Breast epithelium (tissue), 4 donors: Measurements from ENCODE around the gene GLI3. TPM values are rescaled to one million over a fixed set of nuclear protein-coding genes. Genes with fewer than 3 reads are reported as not detected.
A peak's percentile ranks its signal among the peaks of the same experiment; 100 is the strongest.

Experiments used
- DNase-seq, 2 donors: peaks; one replicate each; pipeline ENCODE4 v3.0.0-alpha.2; 2019; ENCODE audit warnings: low spot score in 2 of 2
- H3K27ac ChIP-seq, 2 donors: fragments of 200-600 bp; sonication (generic) in 1 of 2; one replicate each; pipeline ENCODE4 v1.5.1; 2016 to 2019; ENCODE audit warnings: mild to moderate bottlenecking in 1 of 2
- H3K27me3 ChIP-seq, 2 donors: fragments of 200-600 bp; sonication (generic) in 1 of 2; one replicate each; pipeline versions ENCODE4 v1.5.1 to v1.6.0; 2017 to 2019; ENCODE audit warnings: control low read depth in 1 of 2, mild to moderate bottlenecking in 1 of 2
- H3K36me3 ChIP-seq: fragments of 200-600 bp; one replicate; pipeline ENCODE4 v1.5.1; 2019
- H3K4me1 ChIP-seq, 2 donors: fragments of 200-600 bp; sonication (generic); one replicate each; pipeline ENCODE4 v1.5.1; 2016 to 2019; ENCODE audit warnings: control low read depth in 1 of 2
- H3K4me3 ChIP-seq, 3 donors: fragments of 200-600 bp; sonication (generic); 1 replicate in 2 of 3; 2 replicates in 1 of 3; pipeline ENCODE4 v1.5.1; 2016 to 2019; ENCODE audit warnings: mild to moderate bottlenecking in 3 of 3, moderate library complexity in 2 of 3
- H3K9me3 ChIP-seq, 2 donors: fragments of 200-600 bp; sonication (generic) in 1 of 2; one replicate each; pipeline ENCODE4 v1.5.1; 2016 to 2019; ENCODE audit warnings: control low read depth in 1 of 2
- POLR2A ChIP-seq: fragments of 450-650 bp; IDR thresholded peaks from one replicate; pipeline ENCODE4 v1.6.1; 2016; ENCODE audit warnings: antibody characterized with exemption, mild to moderate bottlenecking, moderate library complexity
- POLR2AphosphoS5 ChIP-seq, 3 donors: sonication (generic); formaldehyde crosslinking; IDR thresholded peaks; one replicate each; pipeline ENCODE4 v1.6.1; 2017; ENCODE audit warnings: antibody characterized with exemption in 3 of 3
- intact Hi-C: fragments of 100-400 bp; cut with DNase I; formaldehyde crosslinking; loops from one replicate; pipeline ENCODE4 v1.15.1; 2023; ENCODE audit warnings: low total_unique reads
- total RNA-seq, 3 donors: library from RNA; depleted of rRNA; stranded (reverse); fragments of >200 nt; gene quantifications; one replicate each; pipeline ENCODE4 v1.1.0, GENCODE V29; 2016
- TF ChIP-seq, protein P1 (sequence below), 3 donors: fragments of 450-650 bp; IDR thresholded peaks; one replicate each; pipeline ENCODE4 v1.5.1; 2016 to 2017; ENCODE audit warnings: antibody characterized with exemption in 3 of 3, mild to moderate bottlenecking in 3 of 3, moderate library complexity in 3 of 3

The GLI3 gene
- total RNA-seq, 3 donors from 2014 or later: 10.2 to 29.9 (median 22.6) TPM

GRCh38 chr7:41977151-41977651, 259.8 kb downstream of the GLI3 start:
- no peaks in the 10 kb centered on the region for H3K27me3 ChIP-seq
- intact Hi-C loops: loop anchor here (1.0 to 2.0 kb wide), 2 partner anchors 32 to 41 kb away; no protein-coding TSS in a partner anchor
- H3K9me3 ChIP-seq: no peaks in the 10 kb centered on the region
- peaks cover 0 to 4% of the 10 kb centered on the region in 2 donors for H3K4me1 ChIP-seq
- H3K4me3 ChIP-seq: no peak overlapping the region
- no peaks in the 10 kb centered on the region for H3K36me3 ChIP-seq
- no peak for DNase-seq
- no peak for TF ChIP-seq POLR2AphosphoS5 (IDR thresholded peaks at IDR 0.05)
- TF ChIP-seq, protein P1, sequence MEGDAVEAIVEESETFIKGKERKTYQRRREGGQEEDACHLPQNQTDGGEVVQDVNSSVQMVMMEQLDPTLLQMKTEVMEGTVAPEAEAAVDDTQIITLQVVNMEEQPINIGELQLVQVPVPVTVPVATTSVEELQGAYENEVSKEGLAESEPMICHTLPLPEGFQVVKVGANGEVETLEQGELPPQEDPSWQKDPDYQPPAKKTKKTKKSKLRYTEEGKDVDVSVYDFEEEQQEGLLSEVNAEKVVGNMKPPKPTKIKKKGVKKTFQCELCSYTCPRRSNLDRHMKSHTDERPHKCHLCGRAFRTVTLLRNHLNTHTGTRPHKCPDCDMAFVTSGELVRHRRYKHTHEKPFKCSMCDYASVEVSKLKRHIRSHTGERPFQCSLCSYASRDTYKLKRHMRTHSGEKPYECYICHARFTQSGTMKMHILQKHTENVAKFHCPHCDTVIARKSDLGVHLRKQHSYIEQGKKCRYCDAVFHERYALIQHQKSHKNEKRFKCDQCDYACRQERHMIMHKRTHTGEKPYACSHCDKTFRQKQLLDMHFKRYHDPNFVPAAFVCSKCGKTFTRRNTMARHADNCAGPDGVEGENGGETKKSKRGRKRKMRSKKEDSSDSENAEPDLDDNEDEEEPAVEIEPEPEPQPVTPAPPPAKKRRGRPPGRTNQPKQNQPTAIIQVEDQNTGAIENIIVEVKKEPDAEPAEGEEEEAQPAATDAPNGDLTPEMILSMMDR (IDR thresholded peaks at IDR 0.05): peak; percentile 47 to 60 (median 56)
- H3K27ac ChIP-seq: peak overlapping the region in 1 of 2 donors; percentile 8

GRCh38 chr7:41976411-41976810, 260.6 kb downstream of the GLI3 start:
- no peak overlapping the region for H3K4me3 ChIP-seq
- H3K9me3 ChIP-seq: no peaks in the 10 kb centered on the region
- H3K27ac ChIP-seq: no peak overlapping the region
- DNase-seq: no peak
- intact Hi-C loops: loop anchor here (2.0 kb wide), 1 partner anchor 32 kb away; no protein-coding TSS in a partner anchor
- TF ChIP-seq POLR2A: no peak
- TF ChIP-seq, protein P1 (IDR thresholded peaks at IDR 0.05): no peak
- TF ChIP-seq POLR2AphosphoS5 (IDR thresholded peaks at IDR 0.05): no peak
- peaks cover 0 to 4% of the 10 kb centered on the region in 2 donors for H3K4me1 ChIP-seq
- H3K27me3 ChIP-seq: no peaks in the 10 kb centered on the region
- no peaks in the 10 kb centered on the region for H3K36me3 ChIP-seq

DNA sequence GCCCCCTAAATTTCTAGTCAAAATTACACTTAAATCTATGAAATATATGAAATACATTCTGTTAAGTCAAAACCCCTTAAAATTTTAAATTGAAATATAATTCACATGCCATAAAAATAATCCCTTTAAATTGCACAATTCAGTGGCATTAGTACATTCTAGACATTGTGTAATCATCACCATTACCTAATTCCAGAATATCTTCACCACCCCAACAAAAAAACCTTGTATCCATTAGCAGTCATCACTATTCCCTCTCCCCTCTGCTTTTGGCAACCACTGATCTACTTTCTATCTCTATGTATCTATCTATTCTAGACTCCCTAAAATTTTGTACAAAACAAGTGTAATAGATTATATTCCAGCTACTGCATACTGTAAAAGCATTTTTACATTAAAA, 261.2 kb downstream of the GLI3 start:
- H3K4me1 ChIP-seq: peaks cover 0 to 4% of the 10 kb centered on the region in 2 donors
- no peaks in the 10 kb centered on the region for H3K9me3 ChIP-seq
- H3K36me3 ChIP-seq: no peaks in the 10 kb centered on the region
- H3K27ac ChIP-seq: no peak overlapping the region
- TF ChIP-seq, protein P1 (IDR thresholded peaks at IDR 0.05): no peak
- no peak for TF ChIP-seq POLR2AphosphoS5 (IDR thresholded peaks at IDR 0.05)
- TF ChIP-seq POLR2A: no peak
- no peak for DNase-seq
- no peaks in the 10 kb centered on the region for H3K27me3 ChIP-seq
- intact Hi-C loops: loop anchor here (2.0 kb wide), 1 partner anchor 31 kb away; no protein-coding TSS in a partner anchor
- no peak overlapping the region for H3K4me3 ChIP-seq

DNA sequence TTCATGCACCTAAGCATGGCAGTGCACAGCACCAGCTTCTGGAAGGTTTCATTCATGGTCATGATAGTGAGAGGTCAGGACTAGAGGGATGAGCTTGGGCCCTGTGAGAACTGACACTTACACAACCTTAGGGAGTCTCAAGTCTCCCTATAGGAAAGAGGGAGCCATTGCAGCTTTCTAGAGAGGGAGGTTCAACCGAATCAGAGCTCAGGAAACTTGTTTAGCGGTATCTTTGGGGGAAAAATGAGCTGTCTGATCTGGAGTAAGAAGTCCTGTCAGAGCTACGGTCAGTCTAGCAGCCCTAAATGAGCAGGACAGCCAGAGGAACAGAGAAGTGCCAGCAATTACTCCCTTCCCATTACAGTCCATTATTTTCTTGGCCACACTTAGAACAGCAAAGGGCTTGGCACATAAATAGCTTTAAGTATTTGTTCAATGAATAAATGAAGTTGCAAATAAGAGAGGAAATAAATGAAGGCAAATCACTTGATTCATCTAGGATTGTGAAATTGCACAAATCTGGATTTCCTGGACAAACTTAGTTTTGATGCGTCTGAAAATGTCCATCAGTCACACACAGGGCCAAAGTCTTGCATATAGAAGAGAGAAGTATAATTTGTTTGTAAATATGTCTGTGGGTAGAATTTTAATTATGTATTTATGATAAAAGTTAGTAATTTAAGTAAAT, 262.0 kb downstream of the GLI3 start:
- Histone ChIP-seq H3K27ac (no peak overlapping the region), H3K27me3 (no peaks in the 10 kb centered on the region)

More for the DNA sequence above, 262.0 kb downstream of the GLI3 start:
- no peak for DNase-seq
- intact Hi-C loops: loop anchor here (5.0 kb wide), 1 partner anchor 422 kb away; no protein-coding TSS in a partner anchor
- Histone ChIP-seq H3K4me1 (peaks cover 0 to 4% of the 10 kb centered on the region in 2 donors), H3K4me3 (no peak overlapping the region), H3K36me3 (no peaks in the 10 kb centered on the region), H3K9me3 (no peaks in the 10 kb centered on the region)
- no peak for TF ChIP-seq POLR2AphosphoS5 (IDR thresholded peaks at IDR 0.05)
- TF ChIP-seq POLR2A: no peak
- TF ChIP-seq, protein P1 (IDR thresholded peaks at IDR 0.05): no peak
